Fibroblast of villous mesenchyme (primary cell): ENCODE results near the gene PRMT6. TPM values are rescaled to one million over a fixed set of nuclear protein-coding genes. Genes with fewer than 3 reads are reported as not detected.
"Not testable (repeated sequence)": the region's sequence is repeated elsewhere in the genome, so short reads cannot be mapped to it uniquely, and the experiment has no call there.

ENCODE experiments used
- DNase-seq: peaks from one replicate; pipeline ENCODE4 v3.0.0-alpha.2; 2010; ENCODE audit warnings: low read depth
- H3K4me3 ChIP-seq: 2 replicates; pipeline ENCODE4 v1.5.1; 2011; ENCODE audit warnings: low read depth, mild to moderate bottlenecking, low read length
- total RNA-seq: library from RNA; depleted of rRNA; stranded (reverse); fragments of >200 nt; gene quantifications from 2 replicates; pipeline ENCODE4 v1.2.3, GENCODE V29; 2012
- TF ChIP-seq, protein P1 (sequence below): IDR thresholded peaks from 2 replicates; pipeline ENCODE4 v1.5.1; 2012; ENCODE audit warnings: low read depth, mild to moderate bottlenecking, low read length; ENCODE audit not compliant: insufficient read depth

PRMT6 gene
- total RNA-seq, 1 donor: 17.3 TPM

DNA sequence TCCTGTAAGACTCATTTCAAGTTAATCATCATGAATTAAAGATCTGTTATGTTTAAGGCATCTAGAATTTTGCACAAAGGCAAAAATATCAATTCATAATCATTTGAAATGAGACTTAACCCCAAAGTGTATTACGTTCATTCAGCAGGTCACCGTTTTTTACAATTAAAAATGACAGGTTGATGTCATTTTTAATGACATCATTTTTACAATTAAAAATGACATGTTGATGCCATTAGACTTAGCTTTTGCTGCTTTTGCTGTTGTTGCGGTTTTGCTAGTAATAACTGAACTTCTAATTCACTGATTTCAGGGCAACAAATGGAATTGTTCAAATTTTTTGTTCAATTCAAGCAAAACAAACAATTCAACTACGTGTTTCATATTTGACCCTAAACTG, 17.0 kb downstream of the PRMT6 start:
- H3K4me3 ChIP-seq: no peak overlapping the region
- TF ChIP-seq, protein P1, sequence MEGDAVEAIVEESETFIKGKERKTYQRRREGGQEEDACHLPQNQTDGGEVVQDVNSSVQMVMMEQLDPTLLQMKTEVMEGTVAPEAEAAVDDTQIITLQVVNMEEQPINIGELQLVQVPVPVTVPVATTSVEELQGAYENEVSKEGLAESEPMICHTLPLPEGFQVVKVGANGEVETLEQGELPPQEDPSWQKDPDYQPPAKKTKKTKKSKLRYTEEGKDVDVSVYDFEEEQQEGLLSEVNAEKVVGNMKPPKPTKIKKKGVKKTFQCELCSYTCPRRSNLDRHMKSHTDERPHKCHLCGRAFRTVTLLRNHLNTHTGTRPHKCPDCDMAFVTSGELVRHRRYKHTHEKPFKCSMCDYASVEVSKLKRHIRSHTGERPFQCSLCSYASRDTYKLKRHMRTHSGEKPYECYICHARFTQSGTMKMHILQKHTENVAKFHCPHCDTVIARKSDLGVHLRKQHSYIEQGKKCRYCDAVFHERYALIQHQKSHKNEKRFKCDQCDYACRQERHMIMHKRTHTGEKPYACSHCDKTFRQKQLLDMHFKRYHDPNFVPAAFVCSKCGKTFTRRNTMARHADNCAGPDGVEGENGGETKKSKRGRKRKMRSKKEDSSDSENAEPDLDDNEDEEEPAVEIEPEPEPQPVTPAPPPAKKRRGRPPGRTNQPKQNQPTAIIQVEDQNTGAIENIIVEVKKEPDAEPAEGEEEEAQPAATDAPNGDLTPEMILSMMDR: no peak
- DNase-seq: no peak

DNA sequence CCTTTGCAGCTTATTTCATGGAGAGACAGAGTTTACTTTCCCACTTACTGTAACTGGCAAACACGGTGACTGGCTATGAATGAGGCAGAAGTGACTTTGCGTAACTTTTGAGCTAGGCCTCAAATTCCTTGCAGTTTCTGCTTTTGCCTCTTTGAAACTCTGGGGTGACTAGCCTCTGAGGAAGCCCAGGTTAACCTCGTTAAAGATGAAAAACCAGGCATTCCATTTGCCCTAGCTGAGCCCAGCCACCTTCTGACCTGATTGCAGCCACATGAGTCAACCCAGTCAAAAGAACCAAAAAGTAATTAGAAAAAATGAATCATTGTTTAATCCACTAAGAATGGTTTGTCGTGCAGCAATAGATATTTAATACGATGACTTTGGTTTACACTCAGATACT, 20.4 kb downstream of the PRMT6 start:
- TF ChIP-seq, protein P1: no peak
- H3K4me3 ChIP-seq: no peak overlapping the region
- DNase-seq: no peak

GRCh38 chr1:107079249-107079648, 22.8 kb downstream of the PRMT6 start:
- TF ChIP-seq, protein P1: no peak
- no peak overlapping the region for H3K4me3 ChIP-seq
- no peak for DNase-seq

GRCh38 chr1:107081102-107081501, 24.6 kb downstream of the PRMT6 start:
- TF ChIP-seq, protein P1: no peak
- no peak overlapping the region for H3K4me3 ChIP-seq
- no peak for DNase-seq

- DNase-seq: no peak
- TF ChIP-seq, protein P1: no peak
- H3K4me3 ChIP-seq: no peak overlapping the region
These were observed 34.9 kb downstream of the PRMT6 start for GRCh38 chr1:107091418-107091817.

DNA sequence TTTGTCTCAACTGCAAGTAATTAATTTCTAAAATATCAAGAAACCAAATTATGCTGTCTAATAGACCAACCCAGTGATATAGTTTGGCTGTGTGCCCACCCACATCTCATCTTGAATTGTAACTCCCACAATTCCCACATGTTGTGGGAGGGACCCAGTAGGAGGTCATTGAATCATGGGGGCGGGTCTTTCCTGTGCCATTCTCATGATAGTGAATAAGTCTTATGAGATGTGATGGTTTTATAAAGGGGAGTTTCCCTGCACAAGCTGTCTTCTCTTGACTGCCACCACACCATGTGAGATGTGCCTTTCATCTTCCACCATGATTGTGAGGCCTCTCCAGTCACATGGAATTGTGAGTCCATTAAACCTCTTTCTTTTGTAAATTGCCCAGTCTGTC, 36.9 kb downstream of the PRMT6 start:
- not testable (repeated sequence) for H3K4me3 ChIP-seq, DNase-seq

DNA sequence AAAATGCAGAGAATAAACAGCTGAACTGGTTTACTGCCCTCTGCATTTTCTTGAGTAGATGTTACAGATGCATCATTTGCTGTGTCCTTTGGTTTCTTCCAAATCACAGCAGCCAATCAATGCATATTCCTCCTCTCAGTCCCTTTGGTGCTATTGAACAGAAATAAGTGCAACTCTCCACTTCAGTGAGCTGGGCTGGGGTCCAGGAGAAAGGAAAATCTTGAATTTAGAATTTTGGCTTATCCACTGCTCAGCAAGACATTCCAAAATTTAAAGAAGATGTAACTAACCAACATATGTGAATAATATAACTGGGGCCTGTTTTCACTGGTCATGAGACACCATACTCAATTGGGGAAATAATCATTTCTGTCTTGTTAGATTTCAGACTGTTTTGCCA, 39.2 kb downstream of the PRMT6 start:
- H3K4me3 ChIP-seq: no peak overlapping the region
- DNase-seq: no peak
- TF ChIP-seq, protein P1: no peak

GRCh38 chr1:107096690-107097089, 40.2 kb downstream of the PRMT6 start:
- no peak overlapping the region for H3K4me3 ChIP-seq
- DNase-seq: no peak
- TF ChIP-seq, protein P1: no peak
